Activated CD4-positive, CD25-positive, alpha-beta regulatory T cell treated with anti-CD3 and anti-CD28 coated beads, Interleukin-2, amount 50 U/mL, for 72 hours (primary cell): ENCODE measurements around the gene NYAP1.
A peak's percentile ranks its signal among the peaks of the same experiment; 100 is the strongest.

Experiments
- DNase-seq: peaks from one replicate; pipeline ENCODE4 v3.0.0; 2021

The NYAP1 gene

GRCh38 chr7:100464210-100464660 lies 19.5 kb upstream of the NYAP1 start, which contains the start of gene SPACDR:
TSS of gene SPACDR (minus strand) at chr7:100464260. CDS start at chr7:100464025, 235 bp downstream.
- no peak for DNase-seq

GRCh38 chr7:100464791-100465190 lies 18.9 kb upstream of the NYAP1 start:
- no peak for DNase-seq

- DNase-seq: no peak
Observed at GRCh38 chr7:100465299-100465698, 18.4 kb upstream of the NYAP1 start.

DNA sequence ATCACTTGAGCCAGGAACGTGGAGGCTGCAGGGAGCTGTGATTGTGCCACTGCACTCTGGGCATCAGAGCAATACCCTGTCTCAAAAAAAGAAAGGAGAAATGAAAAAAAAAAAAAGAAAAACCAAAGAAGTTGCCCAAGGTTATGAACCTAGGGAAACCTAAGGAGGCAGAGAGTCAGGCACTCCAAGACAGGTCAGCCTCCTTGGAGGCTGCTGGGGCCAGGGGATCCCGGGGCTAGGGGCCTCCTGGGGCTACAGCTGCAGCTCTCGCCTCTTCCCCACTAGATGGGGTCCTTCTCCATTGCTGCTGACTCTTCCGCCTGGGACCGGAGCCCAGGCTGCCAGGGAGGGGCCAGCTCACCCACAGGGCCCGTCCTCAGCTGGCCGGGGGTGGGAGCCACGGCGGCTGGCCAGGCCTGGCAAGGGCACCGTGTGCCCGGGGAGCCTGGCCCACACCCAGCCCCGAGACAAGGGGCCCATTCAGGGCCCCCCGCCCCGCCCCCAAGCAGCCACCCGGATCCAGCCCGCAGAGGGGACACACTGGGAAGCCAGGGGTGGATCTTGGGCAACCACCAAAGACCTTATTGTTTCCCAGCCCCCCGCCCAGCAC lies 17.9 kb upstream of the NYAP1 start:
- DNase-seq: no peak

- no peak for DNase-seq
Observed at GRCh38 chr7:100466653-100467605, 16.8 kb upstream of the NYAP1 start.

DNA sequence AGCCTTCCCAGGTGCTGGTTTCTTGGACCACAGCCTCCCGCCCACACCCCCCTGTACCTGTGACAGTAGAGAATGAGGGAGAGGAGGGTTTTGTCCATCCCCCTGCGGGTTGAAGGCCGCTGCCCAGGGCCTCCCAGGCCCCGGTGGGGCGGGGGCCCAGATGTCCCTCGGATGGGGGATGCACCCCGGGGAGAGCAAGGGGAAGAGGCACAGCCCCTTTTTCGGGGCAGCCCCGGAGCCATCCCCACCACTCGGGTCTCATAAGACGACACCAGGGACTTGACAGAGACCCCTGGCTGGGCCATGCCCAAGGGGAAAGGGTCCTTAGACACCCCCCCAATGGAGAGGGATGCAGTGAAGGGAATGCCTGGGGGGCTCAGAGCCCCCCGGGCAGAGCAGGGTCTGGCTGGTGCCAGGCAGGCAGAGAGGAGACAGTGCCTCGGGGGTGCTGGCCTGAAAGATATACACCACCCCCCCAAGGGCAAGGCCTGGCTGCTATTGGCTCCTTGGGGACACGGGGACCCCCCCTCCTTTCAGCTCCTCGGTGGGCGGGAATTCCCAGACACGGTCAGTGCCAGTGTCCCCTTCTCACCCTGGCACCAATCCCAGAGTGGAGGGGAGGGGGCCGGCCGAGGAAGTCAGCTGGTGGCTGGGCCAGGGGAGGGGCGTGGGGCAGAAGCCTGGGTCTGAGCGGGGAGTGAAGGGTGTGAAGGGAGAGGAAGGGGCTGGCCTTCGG lies 15.9 kb upstream of the NYAP1 start:
- DNase-seq: no peak

DNA sequence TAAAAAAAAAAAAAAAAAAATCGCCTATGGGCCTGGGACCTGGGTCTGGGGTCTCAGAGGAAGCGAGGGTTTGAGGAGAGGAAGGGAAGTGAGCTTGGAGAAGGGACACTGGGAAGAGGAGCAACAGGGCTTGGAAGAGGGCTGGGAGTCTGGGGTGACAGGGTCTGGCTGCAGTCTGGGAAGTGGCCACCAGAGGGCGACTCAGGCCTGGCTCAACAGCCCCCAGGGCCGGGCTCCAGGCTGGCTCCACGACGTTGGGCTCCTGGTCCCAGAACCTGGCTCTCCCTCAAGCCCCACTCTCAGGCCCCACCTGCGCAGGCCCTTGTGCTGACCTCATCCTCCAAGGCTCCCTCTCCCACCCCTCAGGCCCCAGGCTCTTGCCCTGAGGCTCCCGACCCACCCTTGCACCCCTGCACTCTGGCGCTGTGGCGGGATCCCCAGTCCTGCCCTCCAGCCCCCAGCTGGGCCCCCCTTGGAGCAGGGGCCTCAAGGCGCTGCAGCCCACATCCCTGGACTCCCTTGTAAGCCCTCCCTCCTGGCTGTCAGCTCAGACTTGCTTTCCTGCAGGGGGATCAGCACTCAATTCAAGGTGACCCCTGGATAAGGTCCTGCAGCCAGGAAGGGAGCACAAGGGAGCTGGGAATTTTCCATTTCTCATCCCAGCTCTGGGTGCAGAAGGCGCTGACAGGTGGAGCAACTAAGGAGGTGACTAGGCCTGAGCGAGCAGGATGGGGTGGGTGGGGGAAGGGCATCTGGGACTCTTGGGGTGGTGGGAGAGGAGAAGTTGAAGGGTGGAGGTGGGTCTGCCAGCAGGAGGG lies 14.3 kb upstream of the NYAP1 start:
- peak; percentile 90 for DNase-seq

GRCh38 chr7:100471021-100471420 lies 12.7 kb upstream of the NYAP1 start:
- no peak for DNase-seq

- no peak for DNase-seq
Observed at GRCh38 chr7:100472121-100472851, 11.4 kb upstream of the NYAP1 start.

DNA sequence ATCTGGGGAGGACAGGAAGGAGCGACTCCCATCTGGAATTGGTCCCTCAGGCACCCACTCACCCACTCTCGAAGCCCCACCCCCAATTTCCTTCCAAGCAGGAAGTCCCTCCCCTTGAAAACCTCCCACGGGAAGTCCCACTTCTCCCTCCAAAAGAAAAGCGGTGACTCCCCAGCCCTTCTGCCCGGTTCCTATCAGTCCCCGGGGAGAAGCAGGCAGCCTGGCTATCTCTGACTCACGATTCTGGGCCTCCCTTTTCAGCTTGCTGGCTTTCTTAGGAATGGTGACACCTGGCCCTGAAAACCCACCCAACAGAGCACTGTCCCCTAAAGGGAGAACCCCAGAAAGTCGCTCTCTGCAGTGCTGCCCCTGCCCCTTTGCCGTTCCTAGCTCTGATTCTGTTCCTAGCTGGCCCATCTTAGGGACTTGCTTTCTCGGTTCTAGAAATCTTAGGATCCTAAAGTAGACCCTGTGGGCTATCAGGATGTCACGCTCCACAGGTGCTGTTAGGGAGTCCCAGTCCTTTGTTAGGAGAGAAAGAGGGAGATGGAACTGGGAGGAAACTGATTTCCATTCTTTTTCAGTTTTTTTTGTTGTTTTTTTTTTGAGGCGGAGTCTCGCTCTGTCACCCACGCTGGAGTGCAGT lies 10.8 kb upstream of the NYAP1 start:
- DNase-seq: no peak

- no peak for DNase-seq
Observed at GRCh38 chr7:100475549-100475948, 8.2 kb upstream of the NYAP1 start.

DNA sequence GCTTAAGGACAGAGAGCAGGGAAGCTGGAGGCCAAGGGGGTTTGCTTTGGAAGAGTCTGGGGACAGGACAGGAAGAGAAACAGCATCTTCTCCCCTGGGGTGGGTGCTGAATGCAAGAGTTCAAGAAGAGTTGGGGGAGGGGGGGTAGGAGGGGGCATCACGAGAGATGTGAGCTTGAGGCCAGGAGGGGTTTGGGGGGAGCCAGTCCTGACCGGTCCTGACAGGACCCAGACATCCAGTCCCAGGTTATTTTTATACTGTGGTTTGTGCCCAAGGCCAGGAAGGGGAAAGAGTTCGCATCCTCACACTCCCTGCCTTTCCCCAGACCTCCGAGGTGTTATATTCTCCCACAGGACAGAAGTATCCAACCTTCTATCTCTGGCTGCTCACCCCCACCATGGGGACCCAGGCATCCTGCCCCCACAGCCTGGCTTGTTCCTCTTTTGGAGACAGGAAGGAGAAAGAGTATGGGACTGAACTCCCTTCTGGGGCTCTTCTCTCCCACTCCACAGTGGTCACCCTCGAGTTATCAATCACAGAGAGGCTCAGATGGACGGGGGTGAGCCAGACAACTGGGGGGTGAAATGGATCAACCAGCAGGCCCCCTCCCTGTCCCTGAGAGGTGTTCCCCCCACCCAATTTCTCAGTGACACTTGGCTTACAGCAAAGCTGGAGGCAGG lies 7.5 kb upstream of the NYAP1 start:
- DNase-seq: no peak

- no peak for DNase-seq
Observed at GRCh38 chr7:100476903-100477870, 6.5 kb upstream of the NYAP1 start.

DNA sequence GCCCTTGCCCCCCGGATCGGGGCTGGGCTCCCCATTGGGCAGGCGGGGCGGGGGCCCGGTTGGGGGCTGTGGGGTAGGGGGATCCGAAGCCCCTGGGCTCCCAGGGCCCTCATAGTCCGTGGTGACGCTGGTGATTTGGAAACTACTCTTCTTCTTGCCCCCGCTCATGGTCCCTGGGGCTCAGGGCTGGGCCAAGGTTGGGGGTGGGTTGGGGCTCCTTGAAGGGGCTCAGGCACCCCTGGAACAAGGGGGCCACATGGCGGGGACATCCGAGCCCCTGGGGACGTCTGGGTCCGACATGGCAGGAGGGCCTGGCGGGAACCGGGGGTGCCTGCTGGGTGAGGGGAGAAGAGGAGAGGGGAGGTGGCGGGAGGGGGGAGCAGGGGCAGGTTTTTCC lies 5.9 kb upstream of the NYAP1 start:
- no peak for DNase-seq

GRCh38 chr7:100478958-100479660 lies 4.6 kb upstream of the NYAP1 start, which contains the start of gene TSC22D4:
TSS of gene TSC22D4 (minus strand) at chr7:100479214. CDS start at chr7:100478038, 1,176 bp downstream.
- peak; percentile 84 for DNase-seq

- no peak for DNase-seq
Observed at GRCh38 chr7:100481466-100481865, 2.3 kb upstream of the NYAP1 start.

DNA sequence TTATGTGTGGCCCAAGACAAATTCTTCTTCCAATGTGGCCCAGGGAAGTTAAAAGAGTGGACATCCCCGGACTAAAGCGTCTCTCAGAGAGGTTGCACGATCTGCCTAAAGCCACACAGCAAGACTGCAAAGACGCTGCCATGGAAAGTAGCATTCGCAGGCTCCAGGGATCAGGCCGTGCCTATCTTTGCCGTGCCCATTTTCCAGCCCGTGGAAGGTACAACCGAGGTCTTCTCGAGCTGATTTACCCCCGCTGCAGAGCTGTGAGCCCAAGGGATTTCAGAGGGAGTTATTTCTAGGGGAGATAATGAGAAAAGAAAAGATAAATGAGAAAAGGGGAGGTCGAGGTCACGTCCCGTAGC lies 1.0 kb upstream of the NYAP1 start:
- DNase-seq: no peak

- peak; percentile 87 for DNase-seq
Observed at GRCh38 chr7:100483090-100483721, 521 bp upstream of the NYAP1 start.
